Activated naive CD4-positive, alpha-beta T cell treated with Interleukin-2 at 50 U/mL for 16 hours (primary cell): ENCODE data around the gene ARHGAP15.

Experiments used
- DNase-seq: peaks from one replicate; pipeline ENCODE4 v3.0.0-alpha.2; 2020

Gene ARHGAP15

GRCh38 chr2:143802871-143803650 lies 673.8 kb downstream of the ARHGAP15 start:
- DNase-seq = no peak

- no peak for DNase-seq
Observed at GRCh38 chr2:143803936-143804335, 674.7 kb downstream of the ARHGAP15 start.

GRCh38 chr2:143805666-143806065 lies 676.4 kb downstream of the ARHGAP15 start:
- no peak for DNase-seq

GRCh38 chr2:143807192-143807591 lies 678.0 kb downstream of the ARHGAP15 start:
- no peak for DNase-seq

- no peak for DNase-seq
Observed at GRCh38 chr2:143807671-143808070, 678.5 kb downstream of the ARHGAP15 start.

GRCh38 chr2:143808166-143808565 lies 678.9 kb downstream of the ARHGAP15 start:
- DNase-seq = no peak

- no peak for DNase-seq
Observed at GRCh38 chr2:143815082-143815481, 685.9 kb downstream of the ARHGAP15 start.

GRCh38 chr2:143816916-143817315 lies 687.7 kb downstream of the ARHGAP15 start:
- DNase-seq = no peak
